Skin epidermis (tissue), 12 donors: ENCODE results near the gene C1QL1.

Experiments used
- H3K27ac ChIP-seq, 21 experiments: fragments of 200-600 bp; sonication (generic) in 11 of 21; one replicate each; pipeline ENCODE4 v1.5.0; 2020; ENCODE audit warnings: mild to moderate bottlenecking in 3 of 21, inconsistent platforms in 2 of 21, moderate library complexity in 2 of 21
- H3K4me3 ChIP-seq, 7 experiments: fragments of 200-600 bp; sonication (generic) in 2 of 7; one replicate each; pipeline ENCODE4 v1.5.0; 2020; ENCODE audit warnings: inconsistent platforms in 2 of 7, mild to moderate bottlenecking in 2 of 7, moderate library complexity in 1 of 7

C1QL1 gene

DNA sequence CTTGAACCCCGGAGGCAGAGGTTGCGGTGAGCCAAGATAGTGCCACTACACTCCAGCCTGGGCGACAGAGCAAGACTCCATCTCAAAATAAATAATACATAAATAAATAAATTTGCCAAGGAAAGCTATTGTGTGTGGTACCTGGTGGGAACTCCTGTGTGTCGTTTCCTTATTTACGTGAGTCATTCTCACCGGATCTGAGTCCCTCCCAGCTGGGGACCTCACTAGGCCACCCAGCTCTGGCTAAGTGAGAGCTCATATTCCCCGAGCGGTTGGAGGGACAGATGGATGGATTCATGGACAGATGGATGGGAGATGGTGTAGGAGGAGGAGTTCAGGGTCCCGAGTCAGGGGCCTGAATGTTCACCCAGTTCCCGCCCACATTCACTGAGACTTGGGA, 22.9 kb upstream of the C1QL1 start:
- Histone ChIP-seq H3K4me3 (no peak overlapping the region), H3K27ac (no peak overlapping the region)

DNA sequence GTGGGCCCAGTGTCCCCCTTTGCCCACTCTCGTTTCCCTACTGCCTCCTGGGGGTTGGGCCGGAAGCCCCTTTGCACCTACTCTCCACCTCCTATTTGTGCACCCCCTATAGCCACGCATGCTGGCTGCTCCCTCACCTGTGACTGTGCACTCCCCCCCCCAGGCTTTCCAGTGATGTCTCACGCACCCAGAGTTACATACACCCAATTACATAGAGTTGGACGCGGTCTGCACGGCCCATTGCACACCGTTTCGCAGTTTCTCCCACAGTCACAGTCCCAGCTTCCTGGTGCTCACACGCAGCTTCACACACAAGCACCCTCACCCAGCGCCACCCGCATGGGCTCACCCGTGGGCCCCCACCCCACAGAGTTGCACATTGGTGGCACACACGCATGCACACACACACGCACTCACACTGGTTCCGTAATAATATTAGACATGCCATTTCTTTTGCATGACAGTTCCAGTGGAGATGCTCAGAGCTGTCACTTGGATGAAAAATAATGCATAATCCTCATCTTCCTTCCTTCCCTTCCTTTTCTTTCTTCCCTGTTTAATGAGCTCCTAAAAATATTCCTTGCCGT, 21.5 kb upstream of the C1QL1 start:
- Histone ChIP-seq H3K4me3 (no peak overlapping the region), H3K27ac (no peak overlapping the region)

DNA sequence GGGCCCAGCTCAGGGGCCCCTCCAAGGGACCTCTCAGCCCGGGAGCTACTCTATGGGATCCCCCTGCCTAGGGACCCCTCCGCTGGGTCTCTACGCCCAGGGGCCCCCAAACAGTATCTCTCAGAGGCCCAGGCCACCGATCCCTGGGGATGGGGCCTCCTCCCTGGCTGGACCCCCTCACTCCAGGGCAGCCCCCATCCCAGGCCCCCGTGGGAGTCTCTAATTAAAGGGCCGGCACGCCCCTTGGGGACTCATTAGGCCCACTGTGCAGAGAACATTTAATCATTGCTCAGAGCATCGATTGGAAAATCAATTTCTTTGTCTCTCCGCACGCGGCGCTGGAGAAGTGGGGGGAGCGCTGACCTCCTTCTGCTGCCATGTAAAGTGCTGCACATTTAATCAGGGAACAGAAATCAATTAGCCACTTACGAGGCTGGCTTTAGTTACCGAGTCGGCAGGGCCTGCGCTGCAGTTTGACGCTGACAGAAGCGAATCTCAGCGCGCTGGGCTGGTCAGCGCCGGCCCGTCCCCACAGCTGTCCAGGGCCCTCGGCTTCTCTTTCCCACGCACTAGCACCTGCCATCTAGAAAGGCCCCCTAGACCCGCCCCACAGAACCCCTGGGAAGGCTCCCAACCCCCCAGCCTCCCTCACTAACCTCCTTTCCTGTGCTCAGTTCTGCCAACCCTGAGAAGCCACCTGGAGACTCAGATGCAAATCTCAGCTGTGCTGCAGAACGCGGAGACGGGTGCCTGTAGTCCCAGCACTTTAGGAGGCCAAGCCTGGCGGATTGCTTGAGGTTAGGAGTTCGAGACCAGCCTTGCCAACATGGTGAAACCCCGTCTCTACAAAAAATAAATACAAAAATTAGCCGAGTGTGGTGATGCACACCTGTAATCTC, 20.2 kb upstream of the C1QL1 start:
- H3K4me3 ChIP-seq = no peak overlapping the region
- no peak overlapping the region for H3K27ac ChIP-seq

DNA sequence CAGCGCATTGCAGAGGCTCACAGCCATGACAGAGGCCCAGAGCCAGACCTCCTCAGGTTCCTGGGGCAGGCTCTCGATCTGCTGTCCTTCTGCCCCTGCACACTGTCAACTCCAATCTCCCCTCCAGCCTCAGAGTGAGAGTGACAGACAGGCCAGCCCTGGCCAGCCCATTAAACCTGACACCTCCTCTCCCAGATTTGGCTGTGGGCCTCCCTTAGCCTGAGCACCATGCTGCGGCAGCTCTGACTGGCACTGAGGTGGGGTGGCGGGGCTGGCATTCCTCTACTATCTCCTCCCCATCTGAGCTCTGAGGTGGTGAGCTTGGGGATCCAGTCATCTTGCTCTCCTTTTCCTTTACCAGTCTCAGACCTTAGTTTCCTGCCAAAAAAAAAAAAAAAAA, 15.5 kb upstream of the C1QL1 start:
- H3K4me3 ChIP-seq = no peak overlapping the region
- H3K27ac ChIP-seq = no peak overlapping the region

GRCh38 chr17:44982113-44982702, 14.1 kb upstream of the C1QL1 start:
- H3K27ac ChIP-seq = no peak overlapping the region
- H3K4me3 ChIP-seq = no peak overlapping the region

DNA sequence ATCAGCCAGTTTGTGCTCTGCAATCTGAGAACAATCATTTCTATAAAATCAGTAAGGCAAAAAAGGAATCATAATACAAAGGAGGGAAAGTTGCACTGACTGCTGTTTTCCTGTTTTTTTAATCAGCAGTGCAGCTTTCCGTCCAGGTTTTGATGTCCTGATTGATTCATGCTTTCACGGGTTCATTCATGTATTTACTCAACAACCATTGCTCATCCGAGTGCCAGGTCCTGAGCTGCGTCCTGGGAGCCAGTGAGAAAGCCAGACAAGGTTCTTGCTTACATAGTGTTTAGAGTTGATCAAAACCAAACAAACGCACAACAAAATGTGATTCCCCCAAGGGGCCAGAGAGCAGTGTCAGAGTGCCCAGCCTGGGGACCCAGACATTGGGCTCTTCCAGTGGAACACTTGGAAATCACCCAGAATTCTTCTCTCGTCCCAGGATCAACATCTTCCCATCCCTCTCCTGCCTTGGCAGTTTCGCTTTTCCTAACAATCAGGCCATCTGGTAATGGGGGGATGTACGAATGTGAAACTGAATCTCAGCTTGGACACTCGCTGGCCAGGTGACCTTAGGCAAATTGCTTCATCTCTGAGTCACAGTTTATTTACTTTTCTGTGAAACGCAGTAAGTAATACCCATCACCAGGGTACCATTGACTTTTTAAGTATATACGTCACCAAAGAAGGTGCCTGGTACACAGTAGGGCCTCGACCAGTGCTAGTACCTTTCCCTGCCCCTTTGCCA, 13.3 kb upstream of the C1QL1 start:
- H3K27ac ChIP-seq = no peak overlapping the region
- no peak overlapping the region for H3K4me3 ChIP-seq

DNA sequence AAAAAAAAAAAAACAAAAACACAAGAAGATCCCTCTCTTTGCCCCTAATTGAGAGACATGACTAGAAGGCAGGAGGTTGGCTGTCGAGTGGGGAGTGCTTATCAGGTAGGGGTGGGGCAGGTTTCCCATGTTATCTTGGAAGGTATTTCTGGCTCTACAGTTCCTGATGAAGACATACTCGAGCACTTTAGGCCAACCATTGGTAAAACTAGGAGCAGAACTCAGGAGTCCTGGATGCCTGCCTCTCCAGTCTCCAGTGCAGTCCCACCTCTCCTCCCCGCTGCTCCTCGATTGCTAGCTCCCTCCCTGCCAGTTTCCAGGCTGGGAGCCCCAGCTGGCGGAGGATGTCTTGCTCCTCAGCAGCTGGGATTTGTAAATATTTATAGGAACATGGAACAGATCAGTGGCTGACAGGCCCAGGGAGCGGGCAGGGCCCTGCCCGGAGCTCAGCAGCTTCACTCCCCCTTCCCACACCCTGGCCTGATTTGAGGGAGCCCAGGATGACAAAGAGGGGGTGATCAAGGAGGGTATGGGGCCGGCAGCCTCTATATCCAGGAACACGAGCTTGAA, 11.4 kb upstream of the C1QL1 start:
- H3K4me3 ChIP-seq = no peak overlapping the region
- H3K27ac ChIP-seq = no peak overlapping the region

- Histone ChIP-seq H3K4me3 (no peak overlapping the region), H3K27ac (no peak overlapping the region)
These were observed 10.7 kb upstream of the C1QL1 start for GRCh38 chr17:44978807-44979206.

GRCh38 chr17:44977814-44978550, 9.9 kb upstream of the C1QL1 start:
- no peak overlapping the region for H3K4me3 ChIP-seq
- H3K27ac ChIP-seq = no peak overlapping the region

DNA sequence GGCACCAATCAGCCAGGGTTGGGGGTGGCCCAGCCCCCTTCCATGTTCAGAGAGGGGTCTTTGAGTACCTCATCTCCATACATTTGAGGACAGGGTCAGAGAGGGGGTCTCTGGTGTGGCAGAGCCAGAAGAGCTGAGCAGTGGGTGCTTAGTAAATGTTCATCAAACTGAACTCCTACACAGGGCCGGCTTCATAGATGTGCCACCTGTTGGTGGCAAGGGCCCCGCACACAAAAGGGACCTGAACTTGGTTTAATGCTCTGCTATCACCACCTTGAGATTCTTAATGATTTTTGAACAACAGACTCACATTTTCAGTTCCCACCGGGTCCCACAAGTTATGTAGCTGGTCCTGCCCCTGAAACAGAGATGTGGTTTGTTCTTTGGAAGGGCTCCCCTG, 9.0 kb upstream of the C1QL1 start:
- Histone ChIP-seq H3K4me3 (no peak overlapping the region), H3K27ac (no peak overlapping the region)

DNA sequence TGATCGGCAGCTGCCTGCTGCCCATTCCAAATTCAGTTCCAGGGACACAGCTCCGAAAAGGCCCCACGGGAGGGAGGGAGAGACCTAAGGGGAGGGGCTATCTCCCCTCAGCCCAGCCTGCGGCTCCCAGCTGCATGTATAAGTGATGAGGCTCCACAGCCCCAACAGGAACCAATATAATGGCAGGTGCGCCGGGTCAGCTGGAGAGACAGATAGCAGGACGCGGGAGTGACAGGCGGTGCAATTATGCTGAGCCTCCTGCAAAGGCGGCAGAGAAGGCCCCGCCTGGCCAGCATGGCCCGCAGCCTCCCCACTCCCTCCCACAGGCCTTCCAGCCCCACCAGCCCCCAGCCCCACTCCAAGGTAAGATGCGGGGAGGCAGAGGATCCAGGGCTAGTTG, 8.1 kb upstream of the C1QL1 start:
- no peak overlapping the region for H3K27ac ChIP-seq
- H3K4me3 ChIP-seq = no peak overlapping the region

DNA sequence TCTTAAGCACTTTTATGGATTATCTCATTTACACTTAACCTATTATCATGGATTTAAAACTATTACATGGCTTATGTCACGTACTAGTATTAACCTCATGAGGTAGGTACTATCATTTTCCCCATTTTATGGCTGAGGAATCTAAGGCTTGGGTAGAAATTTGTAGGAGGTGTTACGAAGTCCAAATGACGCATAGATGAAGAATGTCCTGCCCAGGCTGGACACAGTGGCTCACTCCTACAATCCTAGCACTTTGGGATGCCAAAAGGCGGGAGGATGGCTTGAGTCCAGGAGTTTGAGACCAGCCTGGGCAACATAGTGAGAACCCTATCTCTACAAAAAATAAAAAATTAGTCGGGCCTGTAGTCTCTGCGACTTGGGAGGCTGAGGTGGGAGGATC, 4.8 kb upstream of the C1QL1 start:
- Histone ChIP-seq H3K4me3 (no peak overlapping the region), H3K27ac (no peak overlapping the region)

DNA sequence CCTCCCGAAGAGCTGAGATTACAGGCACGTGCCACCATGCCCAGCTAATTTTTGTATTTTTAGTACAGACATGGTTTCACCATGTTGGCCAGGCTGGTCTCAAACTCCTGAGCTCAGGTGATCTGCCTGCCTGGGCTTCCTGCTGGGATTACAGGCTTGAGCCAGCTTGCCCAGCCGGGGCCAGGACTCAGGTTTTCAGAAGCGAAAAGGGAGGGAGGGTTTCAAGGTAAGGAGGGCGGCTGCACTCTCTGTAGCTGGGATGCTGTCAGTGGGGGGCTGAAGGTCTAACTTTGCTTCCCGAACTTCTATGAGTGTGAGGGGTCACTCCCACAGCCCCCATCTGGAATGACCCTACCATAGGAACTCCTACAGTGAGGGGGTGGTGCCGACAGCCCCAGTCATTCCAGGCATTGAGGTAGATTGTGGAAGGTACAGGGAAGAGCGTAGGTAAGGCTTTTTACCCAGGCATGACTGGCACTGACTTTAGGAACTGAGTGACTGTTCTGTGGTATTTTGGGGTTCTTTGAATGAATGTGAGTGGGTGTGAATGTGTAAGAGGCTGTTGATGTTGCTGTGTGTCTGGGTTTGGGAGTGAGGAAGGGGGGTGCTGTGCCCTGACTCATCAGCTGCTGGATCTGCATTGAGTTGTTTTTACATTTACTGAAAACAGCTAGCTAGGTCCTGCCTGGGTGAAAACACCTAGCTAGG, 3.8 kb upstream of the C1QL1 start:
- Histone ChIP-seq H3K4me3 (no peak overlapping the region), H3K27ac (peak overlapping the region in 2 of 21 experiments; percentile 17 to 40)

GRCh38 chr17:44970136-44970741, 2.1 kb upstream of the C1QL1 start:
- peak overlapping the region in 2 of 21 experiments; percentile 17 to 47 for H3K27ac ChIP-seq
- peak overlapping the region; percentile 17 to 46 (median 31) for H3K4me3 ChIP-seq

DNA sequence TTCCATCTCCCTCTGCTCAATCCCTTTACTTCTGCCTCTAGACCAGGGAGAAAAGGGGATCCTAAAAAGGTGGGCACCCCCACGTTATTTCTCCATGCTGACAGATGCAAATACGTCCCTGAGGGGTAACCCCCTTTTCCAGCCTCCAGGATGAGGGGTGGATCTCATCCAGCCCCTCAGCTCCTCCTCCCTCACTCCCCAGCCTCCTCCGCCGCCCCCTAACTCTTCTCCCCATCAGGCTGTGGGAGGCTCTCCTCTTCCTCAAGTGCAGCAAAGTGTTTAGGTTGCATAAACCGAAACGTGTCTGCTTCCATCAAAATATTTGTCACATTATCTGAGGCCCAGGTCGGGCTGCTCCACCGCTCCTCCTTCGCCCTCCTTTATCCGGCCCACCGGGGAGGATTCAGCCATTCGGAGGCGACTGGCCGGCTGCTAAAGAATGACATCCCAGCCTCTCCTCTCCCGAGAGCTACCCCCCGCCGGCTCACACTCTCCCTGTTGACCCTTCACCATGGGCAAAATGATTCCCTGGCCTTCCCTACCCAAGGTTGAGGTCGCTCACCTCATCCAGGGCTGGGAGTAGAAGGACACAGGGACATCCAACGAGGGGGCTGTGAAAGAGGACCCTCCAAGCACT, 1.2 kb upstream of the C1QL1 start:
- Histone ChIP-seq H3K27ac (no peak overlapping the region), H3K4me3 (no peak overlapping the region)

DNA sequence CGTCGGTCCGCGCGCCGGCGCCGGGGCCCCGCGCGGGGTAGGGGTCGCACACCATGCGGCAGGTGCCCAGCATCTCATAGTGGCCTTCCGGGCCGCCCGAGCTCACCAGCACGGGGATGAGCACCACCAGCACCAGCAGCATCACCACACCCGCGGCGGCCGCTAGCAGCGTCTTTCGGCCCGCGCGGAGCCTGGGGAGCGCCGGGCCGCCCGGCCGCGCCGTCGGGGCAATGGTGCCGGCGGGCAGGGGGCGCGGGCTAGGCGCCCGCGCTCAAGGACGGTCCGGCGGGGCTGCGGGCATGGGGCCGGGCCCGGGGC, 237 bp downstream of the C1QL1 start:
- no peak overlapping the region for H3K27ac ChIP-seq
- peak overlapping the region in 4 of 7 experiments; percentile 12 to 45 (median 27) for H3K4me3 ChIP-seq

DNA sequence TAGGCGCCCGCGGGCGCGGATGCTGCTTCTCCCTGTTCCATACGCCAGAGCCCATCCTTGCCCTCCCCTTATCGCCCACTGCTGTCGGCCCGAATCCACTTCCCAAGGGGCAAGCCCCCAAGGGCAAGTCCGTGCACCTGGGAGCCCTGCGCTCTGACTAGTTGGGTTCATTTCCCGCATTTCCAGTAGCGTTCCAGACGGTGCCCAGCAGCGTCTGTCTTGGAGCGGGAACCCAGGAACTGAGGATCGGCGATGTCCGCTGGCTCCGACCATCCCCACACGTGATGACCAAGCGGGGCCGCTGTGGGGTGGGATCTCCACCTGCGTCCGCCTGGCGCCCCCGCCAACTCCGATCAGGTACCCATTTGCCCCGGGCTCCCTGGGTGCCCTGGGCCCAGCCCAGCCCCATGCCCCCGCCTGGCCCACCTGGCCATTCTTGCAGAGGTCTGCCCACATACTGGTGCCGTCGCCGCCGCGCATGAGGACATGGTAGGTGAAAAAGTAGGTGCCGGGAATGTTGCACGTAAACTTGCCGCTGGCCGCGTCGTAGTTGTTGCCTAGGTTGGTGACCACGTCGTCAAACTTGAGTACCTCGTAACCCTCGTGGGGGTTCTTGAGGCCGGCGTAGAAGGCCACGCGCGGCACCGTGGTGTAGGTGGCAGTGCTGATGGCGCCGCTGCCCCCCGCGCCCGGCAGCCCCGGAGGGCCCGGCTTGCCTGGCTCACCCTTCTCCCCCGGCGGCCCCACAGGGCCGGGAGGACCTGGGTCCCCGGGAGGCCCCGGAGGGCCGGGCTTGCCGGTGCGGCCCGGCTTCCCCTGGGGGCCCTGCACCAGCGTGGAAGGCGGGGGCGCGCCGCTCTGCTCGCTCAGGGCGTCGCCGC, 837 bp downstream of the C1QL1 start:
- H3K4me3 ChIP-seq = peak overlapping the region in 4 of 7 experiments; percentile 12 to 45 (median 27)
- no peak overlapping the region for H3K27ac ChIP-seq
